Measurements from ENCODE around the gene SPEG.

Gene SPEG

GRCh38 chr2:219493086-219493485, 58.4 kb downstream of the SPEG start:
- DNase-seq (ENCODE audit: low read depth in 2 of 2, low spot score in 1 of 2): no peak

GRCh38 chr2:219494952-219495530, 60.4 kb downstream of the SPEG start:
- DNase-seq (ENCODE audit: low read depth in 2 of 2, low spot score in 1 of 2): no peak

GRCh38 chr2:219495531-219496122, 61.0 kb downstream of the SPEG start:
- DNase-seq (ENCODE audit: low read depth in 2 of 2, low spot score in 1 of 2): no peak

GRCh38 chr2:219496247-219496824, 61.7 kb downstream of the SPEG start:
- DNase-seq (ENCODE audit: low read depth in 2 of 2, low spot score in 1 of 2): no peak

- no peak for DNase-seq (ENCODE audit: low read depth in 2 of 2, low spot score in 1 of 2)
Measured at GRCh38 chr2:219496825-219497494, 62.3 kb downstream of the SPEG start.

- no peak for DNase-seq (ENCODE audit: low read depth in 2 of 2, low spot score in 1 of 2)
Measured at GRCh38 chr2:219497495-219498279, 63.0 kb downstream of the SPEG start.

- peak; percentile 77 to 78 for DNase-seq (ENCODE audit: low read depth in 2 of 2, low spot score in 1 of 2)
Measured at GRCh38 chr2:219498280-219499057, 63.8 kb downstream of the SPEG start, which contains the start of gene GMPPA. GMPPA (plus strand) TSS chr2:219498891; CDS start chr2:219499976, 1,085 bp downstream.

- DNase-seq (ENCODE audit: low read depth in 2 of 2, low spot score in 1 of 2): no peak
Measured at GRCh38 chr2:219499058-219499307, 64.3 kb downstream of the SPEG start.

GRCh38 chr2:219499555-219499954, 64.9 kb downstream of the SPEG start:
- DNase-seq (ENCODE audit: low read depth in 2 of 2, low spot score in 1 of 2): no peak

GRCh38 chr2:219500135-219500534, 65.5 kb downstream of the SPEG start:
- DNase-seq (ENCODE audit: low read depth in 2 of 2, low spot score in 1 of 2): no peak

- no peak for DNase-seq (ENCODE audit: low read depth in 2 of 2, low spot score in 1 of 2)
Measured at GRCh38 chr2:219501849-219502248, 67.2 kb downstream of the SPEG start.

GRCh38 chr2:219502618-219503017, 68.0 kb downstream of the SPEG start:
- DNase-seq (ENCODE audit: low read depth in 2 of 2, low spot score in 1 of 2): no peak

GRCh38 chr2:219505585-219505984, 70.9 kb downstream of the SPEG start:
- DNase-seq (ENCODE audit: low read depth in 2 of 2, low spot score in 1 of 2): no peak

GRCh38 chr2:219506153-219506801, 71.6 kb downstream of the SPEG start:
- DNase-seq (ENCODE audit: low read depth in 2 of 2, low spot score in 1 of 2): no peak

GRCh38 chr2:219506802-219507526, 72.3 kb downstream of the SPEG start:
- no peak for DNase-seq (ENCODE audit: low read depth in 2 of 2, low spot score in 1 of 2)

GRCh38 chr2:219507581-219508443, 73.2 kb downstream of the SPEG start:
- DNase-seq (ENCODE audit: low read depth in 2 of 2, low spot score in 1 of 2): no peak

- no peak for DNase-seq (ENCODE audit: low read depth in 2 of 2, low spot score in 1 of 2)
Measured at GRCh38 chr2:219508444-219508734, 73.7 kb downstream of the SPEG start.

- no peak for DNase-seq (ENCODE audit: low read depth in 2 of 2, low spot score in 1 of 2)
Measured at GRCh38 chr2:219508971-219509779, 74.5 kb downstream of the SPEG start.
